Gastroesophageal sphincter (tissue), 3 donors: ENCODE measurements around the gene BNIP5.

ENCODE experiments used
- POLR2A ChIP-seq, 2 donors: fragments of 450-650 bp; IDR thresholded peaks; one replicate each; pipeline ENCODE4 v1.6.1; 2017; ENCODE audit warnings: antibody characterized with exemption in 2 of 2, mild to moderate bottlenecking in 2 of 2, moderate library complexity in 1 of 2
- TF ChIP-seq, protein P1 (sequence below), 4 experiments: fragments of 200-600 bp in 2 of 4; fragments of 450-650 bp in 2 of 4; sonication (generic) in 1 of 4; IDR thresholded peaks; one replicate each; pipeline ENCODE4 v1.5.1; 2017 to 2019; ENCODE audit warnings: antibody characterized with exemption in 4 of 4, mild to moderate bottlenecking in 2 of 4, moderate library complexity in 2 of 4

DNA sequence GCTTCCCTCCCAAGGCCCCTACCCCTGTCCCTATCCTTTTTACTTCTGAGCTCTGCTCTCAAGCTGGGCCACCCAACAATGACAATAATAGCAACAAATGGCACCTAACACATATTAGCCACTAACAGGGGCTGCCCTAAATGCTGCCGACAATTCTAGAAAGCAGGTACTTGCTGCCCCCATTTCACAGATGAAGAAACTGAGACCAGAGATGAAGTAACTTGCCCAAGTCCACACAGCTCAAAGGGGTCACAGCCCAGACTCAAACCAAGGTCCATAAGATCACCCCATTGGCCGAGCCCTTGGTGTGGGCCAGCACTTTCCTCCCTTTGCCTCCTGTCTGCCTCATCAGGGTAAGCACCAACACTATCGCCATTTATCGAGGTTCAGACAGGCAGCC lies 12.0 kb downstream of the BNIP5 start:
- TF ChIP-seq, protein P1, sequence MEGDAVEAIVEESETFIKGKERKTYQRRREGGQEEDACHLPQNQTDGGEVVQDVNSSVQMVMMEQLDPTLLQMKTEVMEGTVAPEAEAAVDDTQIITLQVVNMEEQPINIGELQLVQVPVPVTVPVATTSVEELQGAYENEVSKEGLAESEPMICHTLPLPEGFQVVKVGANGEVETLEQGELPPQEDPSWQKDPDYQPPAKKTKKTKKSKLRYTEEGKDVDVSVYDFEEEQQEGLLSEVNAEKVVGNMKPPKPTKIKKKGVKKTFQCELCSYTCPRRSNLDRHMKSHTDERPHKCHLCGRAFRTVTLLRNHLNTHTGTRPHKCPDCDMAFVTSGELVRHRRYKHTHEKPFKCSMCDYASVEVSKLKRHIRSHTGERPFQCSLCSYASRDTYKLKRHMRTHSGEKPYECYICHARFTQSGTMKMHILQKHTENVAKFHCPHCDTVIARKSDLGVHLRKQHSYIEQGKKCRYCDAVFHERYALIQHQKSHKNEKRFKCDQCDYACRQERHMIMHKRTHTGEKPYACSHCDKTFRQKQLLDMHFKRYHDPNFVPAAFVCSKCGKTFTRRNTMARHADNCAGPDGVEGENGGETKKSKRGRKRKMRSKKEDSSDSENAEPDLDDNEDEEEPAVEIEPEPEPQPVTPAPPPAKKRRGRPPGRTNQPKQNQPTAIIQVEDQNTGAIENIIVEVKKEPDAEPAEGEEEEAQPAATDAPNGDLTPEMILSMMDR (IDR thresholded peaks at IDR 0.05): no peak
- TF ChIP-seq POLR2A (IDR thresholded peaks at IDR 0.05): no peak
